Endothelial cell (in vitro differentiated cells): ENCODE data around the gene C22orf15. TPM values are rescaled to one million over a fixed set of nuclear protein-coding genes. Genes with fewer than 3 reads are reported as not detected.

Experiments
- DNase-seq: peaks from one replicate; pipeline ENCODE4 v3.0.0; 2021; ENCODE audit warnings: low spot score
- H3K27ac Mint-ChIP-seq: one replicate; pipeline ENCODE4 v1.8.0; 2021; ENCODE audit warnings: mixed read lengths, inconsistent platforms; ENCODE audit not compliant: unreplicated experiment
- H3K27me3 Mint-ChIP-seq: one replicate; pipeline ENCODE4 v1.8.0; 2021; ENCODE audit warnings: mild to moderate bottlenecking, moderate library complexity, mixed read lengths, inconsistent platforms; ENCODE audit not compliant: unreplicated experiment
- H3K36me3 Mint-ChIP-seq: one replicate; pipeline ENCODE4 v1.8.0; 2021; ENCODE audit warnings: mild to moderate bottlenecking, low read depth, mixed read lengths, inconsistent platforms; ENCODE audit not compliant: unreplicated experiment
- H3K4me1 Mint-ChIP-seq: one replicate; pipeline ENCODE4 v1.8.0; 2021; ENCODE audit warnings: mild to moderate bottlenecking, mixed read lengths, inconsistent platforms; ENCODE audit not compliant: unreplicated experiment
- H3K4me3 Mint-ChIP-seq: one replicate; pipeline ENCODE4 v1.8.0; 2021; ENCODE audit warnings: mild to moderate bottlenecking, mixed read lengths, inconsistent platforms; ENCODE audit not compliant: unreplicated experiment
- H3K9me3 Mint-ChIP-seq: one replicate; pipeline ENCODE4 v1.8.0; 2021; ENCODE audit warnings: mixed read lengths, inconsistent platforms; ENCODE audit not compliant: unreplicated experiment
- CTCF ChIP-seq: fragments of 200-600 bp; sonication (generic); IDR thresholded peaks from one replicate; pipeline ENCODE4 v1.5.0; 2021; ENCODE audit warnings: antibody characterized with exemption; ENCODE audit not compliant: unreplicated experiment
- total RNA-seq: library from RNA; stranded (reverse); fragmentation: NEBNext Ultra II Directional; extraction: Animal tissue kit (Norgen Biotek cat#: 25700); gene quantifications from one replicate; pipeline ENCODE4 v1.2.1, GENCODE V29; 2021; ENCODE audit not compliant: unreplicated experiment

The C22orf15 gene
- total RNA-seq, 1 donor from 2014 or later, result 2.0 TPM

- peak; percentile 81 for DNase-seq
- H3K36me3 Mint-ChIP-seq, result peaks cover 7% of the 10 kb centered on the region
- H3K4me1 Mint-ChIP-seq, result no peaks in the 10 kb centered on the region
- no peak overlapping the region for H3K27ac Mint-ChIP-seq
- peak overlapping the region; percentile 87 for H3K4me3 Mint-ChIP-seq
- peaks cover 4% of the 10 kb centered on the region for H3K27me3 Mint-ChIP-seq
- no peaks in the 10 kb centered on the region for H3K9me3 Mint-ChIP-seq
- TF ChIP-seq CTCF, result no peak
Observed at GRCh38 chr22:23716811-23717801, 45.7 kb upstream of the C22orf15 start.

GRCh38 chr22:23718371-23719165, 44.2 kb upstream of the C22orf15 start:
- Mint-ChIP-seq H3K9me3 (no peaks in the 10 kb centered on the region), H3K27me3 (peaks cover 4% of the 10 kb centered on the region), H3K4me1 (no peaks in the 10 kb centered on the region), H3K4me3 (peak overlapping the region; percentile 51), H3K27ac (no peak overlapping the region), H3K36me3 (peaks cover 7% of the 10 kb centered on the region)
- no peak for DNase-seq
- no peak for TF ChIP-seq CTCF

GRCh38 chr22:23720855-23721254, 41.9 kb upstream of the C22orf15 start:
- H3K27ac Mint-ChIP-seq, result no peak overlapping the region
- H3K36me3 Mint-ChIP-seq, result no peaks in the 10 kb centered on the region
- no peak for DNase-seq
- H3K27me3 Mint-ChIP-seq, result no peaks in the 10 kb centered on the region
- H3K4me3 Mint-ChIP-seq, result no peak overlapping the region
- TF ChIP-seq CTCF, result no peak
- H3K4me1 Mint-ChIP-seq, result no peaks in the 10 kb centered on the region
- no peaks in the 10 kb centered on the region for H3K9me3 Mint-ChIP-seq

- Mint-ChIP-seq H3K27me3 (peaks cover 3% of the 10 kb centered on the region), H3K27ac (no peak overlapping the region), H3K4me1 (no peaks in the 10 kb centered on the region), H3K4me3 (no peak overlapping the region), H3K36me3 (no peaks in the 10 kb centered on the region), H3K9me3 (no peaks in the 10 kb centered on the region)
- no peak for TF ChIP-seq CTCF
- DNase-seq, result no peak
Observed at GRCh38 chr22:23722160-23722559, 40.6 kb upstream of the C22orf15 start.
